Astrocyte (in vitro differentiated cells and primary cell): ENCODE data around the gene EXOC4. TPM values are rescaled to one million over a fixed set of nuclear protein-coding genes. Genes with fewer than 3 reads are reported as not detected.

Experiments used
- DNase-seq: peaks from one replicate; pipeline ENCODE4 v3.0.0-alpha.2; 2010; ENCODE audit warnings: low read depth
- FAIRE-seq: peaks from 2 replicates; lab custom pipeline; 2011; peaks lifted over from hg19 to GRCh38; lab: Jason Lieb, UNC
- H2AFZ ChIP-seq: 2 replicates; pipeline ENCODE4 v1.6.0; 2012; ENCODE audit warnings: low read depth, low read length, inconsistent platforms
- H3K27ac ChIP-seq: 2 replicates; pipeline ENCODE4 v1.5.1; 2011; ENCODE audit warnings: low read depth, low read length, inconsistent platforms
- H3K27me3 ChIP-seq: 2 replicates; pipeline ENCODE4 v1.6.0; 2011; ENCODE audit warnings: low read length, inconsistent platforms; ENCODE audit not compliant: insufficient read depth
- H3K36me3 ChIP-seq: 2 replicates; pipeline ENCODE4 v1.5.1; 2011; ENCODE audit warnings: low read length, inconsistent platforms; ENCODE audit not compliant: insufficient read depth
- H3K4me1 ChIP-seq: 2 replicates; pipeline ENCODE4 v1.5.1; 2011; ENCODE audit warnings: low read length, inconsistent platforms; ENCODE audit not compliant: insufficient read depth
- H3K4me2 ChIP-seq: 2 replicates; pipeline ENCODE4 v1.6.0; 2012; ENCODE audit warnings: low read length, inconsistent platforms
- H3K4me3 ChIP-seq: 2 replicates; pipeline ENCODE4 v1.5.1; 2011; ENCODE audit warnings: low read depth, mild to moderate bottlenecking, low read length, inconsistent platforms; ENCODE audit not compliant: insufficient read depth
- H3K79me2 ChIP-seq: 2 replicates; pipeline ENCODE4 v1.6.0; 2012; ENCODE audit warnings: mild to moderate bottlenecking, low read length, inconsistent platforms; ENCODE audit not compliant: insufficient read depth
- H3K9ac ChIP-seq: 2 replicates; pipeline ENCODE4 v1.6.0; 2012; ENCODE audit warnings: mild to moderate bottlenecking, low read length, inconsistent platforms
- H3K9me3 ChIP-seq: 2 replicates; pipeline ENCODE4 v1.5.1; 2012; ENCODE audit warnings: low read depth, mild to moderate bottlenecking, low read length, inconsistent platforms; ENCODE audit not compliant: insufficient read depth
- H4K20me1 ChIP-seq: 2 replicates; pipeline ENCODE4 v1.6.0; 2012; ENCODE audit warnings: low read length, inconsistent platforms; ENCODE audit not compliant: insufficient read depth
- H3K27ac Mint-ChIP-seq: one replicate; pipeline ENCODE4 v1.8.0; 2021; ENCODE audit warnings: mild to moderate bottlenecking, mixed read lengths; ENCODE audit not compliant: unreplicated experiment
- H3K27me3 Mint-ChIP-seq: one replicate; pipeline ENCODE4 v1.8.0; 2021; ENCODE audit warnings: low read depth, mixed read lengths; ENCODE audit not compliant: unreplicated experiment
- H3K36me3 Mint-ChIP-seq: one replicate; pipeline ENCODE4 v1.8.0; 2021; ENCODE audit warnings: low read depth, mixed read lengths; ENCODE audit not compliant: unreplicated experiment
- H3K4me1 Mint-ChIP-seq: one replicate; pipeline ENCODE4 v1.8.0; 2021; ENCODE audit warnings: low read depth, mixed read lengths; ENCODE audit not compliant: unreplicated experiment
- H3K4me3 Mint-ChIP-seq: one replicate; pipeline ENCODE4 v1.8.0; 2021; ENCODE audit warnings: mild to moderate bottlenecking, moderate library complexity, mixed read lengths; ENCODE audit not compliant: unreplicated experiment
- H3K9me3 Mint-ChIP-seq: one replicate; pipeline ENCODE4 v1.8.0; 2021; ENCODE audit warnings: mild to moderate bottlenecking, mixed read lengths; ENCODE audit not compliant: unreplicated experiment
- CTCF ChIP-seq: IDR thresholded peaks from 2 replicates; pipeline ENCODE4 v1.5.1; 2011; ENCODE audit warnings: low read depth, mild to moderate bottlenecking, inconsistent platforms, low read length, moderate library complexity; ENCODE audit not compliant: insufficient read depth
- EZH2 ChIP-seq: IDR thresholded peaks from 2 replicates; pipeline ENCODE4 v1.6.1; 2012; ENCODE audit warnings: mild to moderate bottlenecking, low read length, inconsistent platforms; ENCODE audit not compliant: insufficient read depth
- total RNA-seq: library from RNA; stranded (reverse); gene quantifications from 2 replicates; pipeline ENCODE4 v1.2.1, GENCODE V29; 2021

Gene EXOC4
- total RNA-seq, 1 donor from 2014 or later, result 57.5 TPM

GRCh38 chr7:133910761-133911160 lies 657.9 kb downstream of the EXOC4 start:
- Histone ChIP-seq H3K4me2 (no peak overlapping the region), H3K4me1 (no peaks in the 10 kb centered on the region), H2AFZ (no peak overlapping the region), H3K79me2 (no peaks in the 10 kb centered on the region), H4K20me1 (no peaks in the 10 kb centered on the region), H3K4me3 (no peak overlapping the region), H3K9me3 (no peaks in the 10 kb centered on the region), H3K36me3 (no peaks in the 10 kb centered on the region), H3K27me3 (no peaks in the 10 kb centered on the region), H3K27ac (no peak overlapping the region), H3K9ac (no peak overlapping the region)
- no peaks in the 10 kb centered on the region for H3K4me1 Mint-ChIP-seq
- TF ChIP-seq CTCF (no peak), EZH2 (no peak)
- no peak overlapping the region for H3K27ac Mint-ChIP-seq
- peaks cover under 1% of the 10 kb centered on the region for H3K9me3 Mint-ChIP-seq
- H3K4me3 Mint-ChIP-seq, result no peak overlapping the region
- H3K36me3 Mint-ChIP-seq, result peaks cover 11% of the 10 kb centered on the region
- FAIRE-seq (no peak), DNase-seq (no peak)
- H3K27me3 Mint-ChIP-seq, result no peaks in the 10 kb centered on the region

GRCh38 chr7:133911724-133912123 lies 658.8 kb downstream of the EXOC4 start:
- H4K20me1 ChIP-seq, result no peaks in the 10 kb centered on the region
- no peak overlapping the region for H3K4me3 ChIP-seq
- no peaks in the 10 kb centered on the region for H3K79me2 ChIP-seq
- H3K4me2 ChIP-seq, result no peak overlapping the region
- no peak overlapping the region for H3K9ac ChIP-seq
- TF ChIP-seq CTCF (no peak), EZH2 (no peak)
- DNase-seq (no peak), FAIRE-seq (no peak)
- Mint-ChIP-seq H3K27me3 (no peaks in the 10 kb centered on the region), H3K4me3 (no peak overlapping the region), H3K9me3 (no peaks in the 10 kb centered on the region), H3K36me3 (peaks cover 7% of the 10 kb centered on the region), H3K4me1 (no peaks in the 10 kb centered on the region), H3K27ac (no peak overlapping the region)
- no peaks in the 10 kb centered on the region for H3K27me3 ChIP-seq
- H3K4me1 ChIP-seq, result no peaks in the 10 kb centered on the region
- H3K9me3 ChIP-seq, result no peaks in the 10 kb centered on the region
- no peak overlapping the region for H3K27ac ChIP-seq
- H2AFZ ChIP-seq, result no peak overlapping the region
- no peaks in the 10 kb centered on the region for H3K36me3 ChIP-seq

GRCh38 chr7:133912916-133913697 lies 660.2 kb downstream of the EXOC4 start:
- H3K36me3 ChIP-seq, result no peaks in the 10 kb centered on the region
- FAIRE-seq (peak; percentile 17), DNase-seq (peak; percentile 68)
- no peaks in the 10 kb centered on the region for H3K4me1 ChIP-seq
- H3K27ac ChIP-seq, result no peak overlapping the region
- no peak overlapping the region for H3K9ac ChIP-seq
- H3K4me2 ChIP-seq, result no peak overlapping the region
- TF ChIP-seq CTCF (no peak), EZH2 (no peak)
- Mint-ChIP-seq H3K4me1 (no peaks in the 10 kb centered on the region), H3K9me3 (no peaks in the 10 kb centered on the region), H3K27me3 (no peaks in the 10 kb centered on the region), H3K27ac (no peak overlapping the region), H3K36me3 (peaks cover 6% of the 10 kb centered on the region), H3K4me3 (no peak overlapping the region)
- H4K20me1 ChIP-seq, result no peaks in the 10 kb centered on the region
- no peaks in the 10 kb centered on the region for H3K79me2 ChIP-seq
- H3K27me3 ChIP-seq, result no peaks in the 10 kb centered on the region
- no peak overlapping the region for H2AFZ ChIP-seq
- H3K9me3 ChIP-seq, result no peaks in the 10 kb centered on the region
- H3K4me3 ChIP-seq, result no peak overlapping the region
